Glutamatergic neuron (in vitro differentiated cells): Measurements from ENCODE around the gene CORIN. TPM values are rescaled to one million over a fixed set of nuclear protein-coding genes. Genes with fewer than 3 reads are reported as not detected.

Experiments
- DNase-seq: peaks from one replicate; pipeline ENCODE4 v3.0.0; 2022
- H3K27ac Mint-ChIP-seq: one replicate; pipeline ENCODE4 v1.8.0; 2020; ENCODE audit warnings: mild to moderate bottlenecking, mixed read lengths, inconsistent platforms; ENCODE audit not compliant: unreplicated experiment
- H3K27me3 Mint-ChIP-seq: one replicate; pipeline ENCODE4 v1.8.0; 2020; ENCODE audit warnings: mild to moderate bottlenecking, moderate library complexity, mixed read lengths, inconsistent platforms; ENCODE audit not compliant: unreplicated experiment
- H3K36me3 Mint-ChIP-seq: one replicate; pipeline ENCODE4 v1.8.0; 2020; ENCODE audit warnings: mild to moderate bottlenecking, mixed read lengths, inconsistent platforms; ENCODE audit not compliant: unreplicated experiment
- H3K4me1 Mint-ChIP-seq: one replicate; pipeline ENCODE4 v1.8.0; 2020; ENCODE audit warnings: mild to moderate bottlenecking, low read depth, mixed read lengths, inconsistent platforms; ENCODE audit not compliant: unreplicated experiment
- H3K4me3 Mint-ChIP-seq: one replicate; pipeline ENCODE4 v1.8.0; 2020; ENCODE audit warnings: mild to moderate bottlenecking, mixed read lengths, inconsistent platforms; ENCODE audit not compliant: unreplicated experiment
- H3K9me3 Mint-ChIP-seq: one replicate; pipeline ENCODE4 v1.8.0; 2020; ENCODE audit warnings: mild to moderate bottlenecking, moderate library complexity, mixed read lengths, inconsistent platforms; ENCODE audit not compliant: unreplicated experiment
- total RNA-seq: library from RNA; stranded (reverse); fragmentation: NEBNext Ultra II Directional; extraction: Animal tissue kit (Norgen Biotek cat#: 25700); gene quantifications from one replicate; pipeline ENCODE4 v1.2.1, GENCODE V29; 2021; ENCODE audit not compliant: unreplicated experiment
- TF ChIP-seq, protein P1 (sequence below): fragments of 200-600 bp; sonication (generic); IDR thresholded peaks from one replicate; pipeline ENCODE4 v1.5.0; 2021; ENCODE audit not compliant: partially characterized antibody, unreplicated experiment

CORIN gene
- total RNA-seq, 1 donor from 2014 or later = 0.32 TPM

DNA sequence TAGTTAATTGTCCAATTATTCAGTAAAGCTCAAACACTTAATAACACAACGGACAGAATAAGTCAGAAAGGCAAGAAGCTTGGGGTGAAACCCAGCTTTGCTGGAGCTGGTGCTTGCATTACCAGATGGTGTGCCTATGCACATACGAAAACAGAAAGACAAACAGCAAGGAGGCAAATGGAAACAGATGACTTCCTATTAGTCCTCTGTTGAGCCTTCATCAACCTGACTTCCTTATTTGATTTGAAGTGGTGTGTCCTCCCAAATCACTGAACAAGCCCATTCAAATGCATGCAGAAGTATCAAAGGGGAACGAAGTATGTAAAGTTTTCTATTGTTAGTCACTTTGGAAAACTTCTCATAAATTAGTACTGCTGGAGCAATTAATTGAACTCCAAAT lies 186.6 kb downstream of the CORIN start:
- Mint-ChIP-seq H3K27ac (no peak overlapping the region), H3K4me3 (no peak overlapping the region), H3K36me3 (no peaks in the 10 kb centered on the region), H3K9me3 (no peaks in the 10 kb centered on the region), H3K27me3 (no peaks in the 10 kb centered on the region), H3K4me1 (peaks cover 23% of the 10 kb centered on the region)
- TF ChIP-seq, protein P1, sequence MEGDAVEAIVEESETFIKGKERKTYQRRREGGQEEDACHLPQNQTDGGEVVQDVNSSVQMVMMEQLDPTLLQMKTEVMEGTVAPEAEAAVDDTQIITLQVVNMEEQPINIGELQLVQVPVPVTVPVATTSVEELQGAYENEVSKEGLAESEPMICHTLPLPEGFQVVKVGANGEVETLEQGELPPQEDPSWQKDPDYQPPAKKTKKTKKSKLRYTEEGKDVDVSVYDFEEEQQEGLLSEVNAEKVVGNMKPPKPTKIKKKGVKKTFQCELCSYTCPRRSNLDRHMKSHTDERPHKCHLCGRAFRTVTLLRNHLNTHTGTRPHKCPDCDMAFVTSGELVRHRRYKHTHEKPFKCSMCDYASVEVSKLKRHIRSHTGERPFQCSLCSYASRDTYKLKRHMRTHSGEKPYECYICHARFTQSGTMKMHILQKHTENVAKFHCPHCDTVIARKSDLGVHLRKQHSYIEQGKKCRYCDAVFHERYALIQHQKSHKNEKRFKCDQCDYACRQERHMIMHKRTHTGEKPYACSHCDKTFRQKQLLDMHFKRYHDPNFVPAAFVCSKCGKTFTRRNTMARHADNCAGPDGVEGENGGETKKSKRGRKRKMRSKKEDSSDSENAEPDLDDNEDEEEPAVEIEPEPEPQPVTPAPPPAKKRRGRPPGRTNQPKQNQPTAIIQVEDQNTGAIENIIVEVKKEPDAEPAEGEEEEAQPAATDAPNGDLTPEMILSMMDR = no peak
- no peak for DNase-seq

DNA sequence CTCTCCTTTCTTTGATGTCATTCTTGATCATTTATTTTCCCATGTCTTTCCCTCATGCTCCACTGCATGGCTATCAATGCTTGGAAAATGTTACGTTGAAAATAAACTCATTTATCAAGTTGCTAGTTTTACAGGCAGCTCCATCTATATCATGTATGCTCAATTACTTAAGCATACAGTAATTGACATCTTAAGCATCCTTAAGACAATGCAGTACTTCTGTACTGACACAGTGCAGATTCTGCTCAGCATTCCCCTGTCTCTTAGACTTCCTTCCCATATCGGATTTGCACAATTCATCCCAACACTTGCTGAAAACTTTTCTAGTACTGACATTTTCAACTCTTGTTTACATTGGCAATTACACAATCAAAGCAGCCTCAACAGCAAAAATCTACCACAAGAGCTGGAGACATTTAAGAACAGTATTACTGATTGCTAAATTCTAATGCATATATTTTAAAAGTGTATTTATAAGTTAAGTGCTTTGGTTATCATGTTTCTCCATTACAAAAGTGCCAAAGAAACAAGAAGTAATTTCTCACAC lies 187.2 kb downstream of the CORIN start:
- TF ChIP-seq, protein P1 = no peak
- Mint-ChIP-seq H3K27me3 (no peaks in the 10 kb centered on the region), H3K4me3 (no peak overlapping the region), H3K4me1 (peaks cover 23% of the 10 kb centered on the region), H3K27ac (peak overlapping the region; percentile 57), H3K9me3 (no peaks in the 10 kb centered on the region), H3K36me3 (no peaks in the 10 kb centered on the region)
- DNase-seq = no peak

DNA sequence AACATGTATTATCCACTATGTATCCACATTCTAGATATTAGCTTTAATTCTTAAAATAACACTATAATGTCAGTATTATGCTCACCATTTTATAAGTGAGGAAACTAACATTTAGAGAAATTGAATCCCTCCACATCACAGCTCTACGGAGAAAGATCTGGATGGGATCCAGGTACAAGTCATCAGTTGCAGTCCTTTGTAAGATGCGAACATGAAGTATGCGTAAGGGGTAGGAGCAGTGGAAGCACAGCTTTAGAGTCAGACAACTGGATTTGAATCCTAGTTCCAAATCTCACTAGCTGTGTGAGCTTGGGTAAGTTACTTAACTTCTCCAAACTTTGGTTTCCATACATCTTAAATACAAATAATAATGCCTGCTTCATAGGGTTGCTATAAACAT lies 190.3 kb downstream of the CORIN start:
- DNase-seq = no peak
- no peak overlapping the region for H3K27ac Mint-ChIP-seq
- TF ChIP-seq, protein P1 = no peak
- peaks cover 5% of the 10 kb centered on the region for H3K9me3 Mint-ChIP-seq
- H3K4me1 Mint-ChIP-seq = peaks cover 39% of the 10 kb centered on the region
- no peak overlapping the region for H3K4me3 Mint-ChIP-seq
- no peaks in the 10 kb centered on the region for H3K36me3 Mint-ChIP-seq
- H3K27me3 Mint-ChIP-seq = peaks cover under 1% of the 10 kb centered on the region

DNA sequence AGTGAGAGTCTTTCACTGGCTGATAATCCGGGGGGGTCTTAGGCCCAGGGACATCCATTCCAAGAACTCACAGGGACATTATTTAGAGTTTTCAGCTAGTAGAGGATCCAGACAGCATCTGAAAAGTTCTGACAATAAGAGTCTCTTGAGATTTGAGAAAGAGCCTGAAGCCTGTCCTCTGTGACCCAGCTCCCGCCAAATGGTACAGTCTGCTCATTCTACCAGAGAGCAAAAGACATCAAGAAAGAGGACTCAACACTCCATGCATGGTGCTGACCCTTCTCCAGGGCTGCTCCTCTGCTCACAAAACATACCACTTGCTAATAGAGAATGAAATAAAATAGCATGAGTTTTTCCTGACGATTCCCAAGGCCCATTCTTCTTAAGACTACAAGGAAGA lies 190.8 kb downstream of the CORIN start:
- Mint-ChIP-seq H3K36me3 (no peaks in the 10 kb centered on the region), H3K27ac (no peak overlapping the region), H3K27me3 (peaks cover 2% of the 10 kb centered on the region), H3K4me3 (no peak overlapping the region), H3K9me3 (peaks cover 5% of the 10 kb centered on the region), H3K4me1 (peaks cover 44% of the 10 kb centered on the region)
- no peak for DNase-seq
- TF ChIP-seq, protein P1 = no peak

DNA sequence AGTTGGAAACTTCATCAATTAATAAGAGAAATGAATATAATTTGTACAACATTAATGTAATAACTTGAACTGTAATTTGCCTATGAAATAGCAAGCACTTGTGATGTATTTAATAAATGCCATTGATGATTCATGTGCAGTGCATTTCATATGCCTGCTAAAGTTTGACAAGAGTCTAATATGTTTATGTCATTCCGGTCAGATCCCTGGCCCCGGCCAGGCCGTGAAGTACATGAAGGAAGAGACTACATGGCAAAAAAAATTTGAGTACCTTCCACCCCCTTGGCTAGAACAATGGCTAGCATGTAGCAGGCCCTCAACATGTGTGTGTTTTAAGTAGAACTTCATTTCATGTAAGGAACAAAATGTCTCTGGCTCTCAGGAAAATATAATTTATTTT lies 191.5 kb downstream of the CORIN start:
- Mint-ChIP-seq H3K27ac (no peak overlapping the region), H3K4me1 (peaks cover 50% of the 10 kb centered on the region), H3K9me3 (peaks cover 8% of the 10 kb centered on the region), H3K27me3 (peaks cover 7% of the 10 kb centered on the region), H3K4me3 (no peak overlapping the region), H3K36me3 (no peaks in the 10 kb centered on the region)
- no peak for DNase-seq
- TF ChIP-seq, protein P1 = no peak
